Cardiac muscle cell (in vitro differentiated cells and primary cell): ENCODE results near the gene GABARAPL2. TPM values are rescaled to one million over a fixed set of nuclear protein-coding genes. Genes with fewer than 3 reads are reported as not detected.

Experiments
- DNase-seq, 2 donors: peaks; one replicate each; pipeline versions ENCODE4 v3.0.0 to v3.0.0-alpha.2; 2010 to 2017; ENCODE audit warnings: low read depth in 1 of 2, low spot score in 1 of 2
- H3K27ac ChIP-seq: fragments of 200-600 bp; sonication (generic); 2 replicates; pipeline ENCODE4 v1.5.1; 2016
- H3K27me3 ChIP-seq: fragments of 200-600 bp; sonication (generic); 2 replicates; pipeline ENCODE4 v1.6.0; 2016; ENCODE audit warnings: control low read depth
- H3K36me3 ChIP-seq: fragments of 200-600 bp; sonication (generic); 2 replicates; pipeline ENCODE4 v1.5.1; 2016; ENCODE audit warnings: control low read depth
- H3K4me1 ChIP-seq: fragments of 200-600 bp; sonication (generic); 2 replicates; pipeline ENCODE4 v1.8.1; 2017; ENCODE audit warnings: low read depth, mild to moderate bottlenecking, mixed run types
- H3K4me3 ChIP-seq: fragments of 200-600 bp; sonication (generic); 2 replicates; pipeline ENCODE4 v1.5.1; 2016; ENCODE audit warnings: mild to moderate bottlenecking
- H3K9me3 ChIP-seq: fragments of 200-600 bp; sonication (generic); 2 replicates; pipeline ENCODE4 v1.5.1; 2017; ENCODE audit warnings: low read depth, mild to moderate bottlenecking, control low read depth
- CTCF ChIP-seq: IDR thresholded peaks from 2 replicates; pipeline ENCODE4 v1.5.1; 2012; ENCODE audit warnings: low read depth, mild to moderate bottlenecking, low read length
- polyA plus RNA-seq: library from polyadenylated mRNA; unstranded; fragments of >200 nt; fragmentation: Nextera tagmentation; extraction: Ambion mirVana; gene quantifications from 2 replicates; pipeline ENCODE4 v1.2.1, GENCODE V29; 2016
- total RNA-seq: library from RNA; depleted of rRNA; stranded (reverse); fragments of >200 nt; gene quantifications from 2 replicates; pipeline ENCODE4 v1.2.3, GENCODE V29; 2016

Gene GABARAPL2
- total and polyA plus RNA-seq, 2 experiments from 2014 or later = 125 to 456 TPM

- H3K27me3 ChIP-seq = no peaks in the 10 kb centered on the region
- DNase-seq = peak; percentile 99 to 100
- H3K9me3 ChIP-seq = no peaks in the 10 kb centered on the region
- peak within 1 kb of the TSS; percentile 81 for H3K27ac ChIP-seq
- H3K36me3 ChIP-seq = peaks cover 16% of the 10 kb centered on the region
- peaks cover 9% of the 10 kb centered on the region for H3K4me1 ChIP-seq
- peak within 1 kb of the TSS; percentile 66 for H3K4me3 ChIP-seq
- TF ChIP-seq CTCF = no peak
Observed at GRCh38 chr16:75622761-75623605, 56.8 kb downstream of the GABARAPL2 start, which contains the start of gene ADAT1. Gene ADAT1 (minus strand): TSS chr16:75623281. CDS start chr16:75620799, 2,482 bp downstream.

GRCh38 chr16:75624921-75625334, 58.7 kb downstream of the GABARAPL2 start:
- peaks cover 9% of the 10 kb centered on the region for H3K4me1 ChIP-seq
- DNase-seq = peak in 1 of 2 donors; percentile 68
- H3K4me3 ChIP-seq = no peak overlapping the region
- TF ChIP-seq CTCF = no peak
- no peaks in the 10 kb centered on the region for H3K27me3 ChIP-seq
- H3K36me3 ChIP-seq = peaks cover 23% of the 10 kb centered on the region
- no peaks in the 10 kb centered on the region for H3K9me3 ChIP-seq
- no peak overlapping the region for H3K27ac ChIP-seq

DNA sequence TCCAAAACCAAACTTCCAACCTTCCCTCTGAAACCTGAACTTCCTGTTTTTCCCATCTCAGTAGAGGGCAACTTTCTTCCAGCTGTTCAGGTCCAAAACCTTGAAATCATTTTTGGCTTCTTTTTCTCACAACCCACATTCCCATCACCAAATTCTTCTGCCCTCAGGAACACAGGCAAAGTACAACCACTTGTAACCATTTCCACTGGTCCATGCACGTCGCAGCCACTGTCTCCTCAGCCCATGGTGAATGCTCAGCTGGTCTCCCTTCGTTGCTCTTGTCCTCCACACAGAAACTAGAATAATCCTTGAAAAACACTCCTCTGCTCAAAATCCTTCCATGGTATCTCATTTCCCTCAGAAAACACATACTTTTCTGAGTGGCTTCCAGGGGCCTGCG, 60.6 kb downstream of the GABARAPL2 start:
- H3K27ac ChIP-seq = no peak overlapping the region
- peaks cover 6% of the 10 kb centered on the region for H3K4me1 ChIP-seq
- peaks cover 35% of the 10 kb centered on the region for H3K36me3 ChIP-seq
- no peak overlapping the region for H3K4me3 ChIP-seq
- H3K27me3 ChIP-seq = no peaks in the 10 kb centered on the region
- DNase-seq = no peak
- no peaks in the 10 kb centered on the region for H3K9me3 ChIP-seq
- TF ChIP-seq CTCF = no peak

Other genes starting within 250 kb of the GABARAPL2 start
- 78.1 and 103 TPM in 2 replicates for gene CFDP1, start 132.9 kb upstream of the GABARAPL2 start, total RNA-seq
- gene CFDP1, start 132.9 kb upstream of the GABARAPL2 start, polyA plus RNA-seq = 114 and 116 TPM in 2 replicates
- 14.5 and 29.0 TPM in 2 replicates for gene TMEM170A, start 101.7 kb upstream of the GABARAPL2 start, total RNA-seq
- 22.7 and 27.2 TPM in 2 replicates for gene TMEM170A, start 101.7 kb upstream of the GABARAPL2 start, polyA plus RNA-seq
- gene CHST6, start 70.9 kb upstream of the GABARAPL2 start, total RNA-seq = 3.2 and 3.8 TPM in 2 replicates
- 0.10 and 1.2 TPM in 2 replicates for gene CHST6, start 70.9 kb upstream of the GABARAPL2 start, polyA plus RNA-seq
- 0.35 and 0.66 TPM in 2 replicates for gene CHST5, start 30.3 kb upstream of the GABARAPL2 start, total RNA-seq
- 0.05 TPM in 1 of 2 replicates, not detected in the other for gene CHST5, start 30.3 kb upstream of the GABARAPL2 start, polyA plus RNA-seq
- gene TMEM231, start 10.1 kb upstream of the GABARAPL2 start, total RNA-seq = 17.1 and 23.7 TPM in 2 replicates
- gene TMEM231, start 10.1 kb upstream of the GABARAPL2 start, polyA plus RNA-seq = 20.3 and 21.5 TPM in 2 replicates
- gene ADAT1, start 56.9 kb downstream of the GABARAPL2 start, total RNA-seq = 52.4 and 66.1 TPM in 2 replicates
- gene ADAT1, start 56.9 kb downstream of the GABARAPL2 start, polyA plus RNA-seq = 21.6 and 23.3 TPM in 2 replicates
- 106 and 114 TPM in 2 replicates for gene KARS1, start 81.3 kb downstream of the GABARAPL2 start, total RNA-seq
- gene KARS1, start 81.3 kb downstream of the GABARAPL2 start, polyA plus RNA-seq = 132 and 160 TPM in 2 replicates
- gene TERF2IP, start 81.4 kb downstream of the GABARAPL2 start, total RNA-seq = 45.3 and 79.8 TPM in 2 replicates
- 66.6 and 85.1 TPM in 2 replicates for gene TERF2IP, start 81.4 kb downstream of the GABARAPL2 start, polyA plus RNA-seq
- not detected in 2 replicates for gene CPHXL2, start 110.6 kb downstream of the GABARAPL2 start, total RNA-seq
- 0.70 TPM in 1 of 2 replicates, not detected in the other for gene CPHXL2, start 110.6 kb downstream of the GABARAPL2 start, polyA plus RNA-seq
- not detected in 2 replicates for gene DUXB, start 135.1 kb downstream of the GABARAPL2 start, total RNA-seq
- gene DUXB, start 135.1 kb downstream of the GABARAPL2 start, polyA plus RNA-seq = 0.37 TPM in 1 of 2 replicates, not detected in the other
- gene CPHXL, start 160.1 kb downstream of the GABARAPL2 start, total RNA-seq = not detected in 2 replicates
- 0.37 TPM in 1 of 2 replicates, not detected in the other for gene CPHXL, start 160.1 kb downstream of the GABARAPL2 start, polyA plus RNA-seq